ENCODE results near the gene SCUBE2. TPM values are rescaled to one million over a fixed set of nuclear protein-coding genes. Genes with fewer than 3 reads are reported as not detected.

Gene SCUBE2
- total RNA-seq (1.8 TPM in 2 replicates), polyA plus RNA-seq (0.61 and 1.1 TPM in 2 replicates), polyA minus RNA-seq (ENCODE audit: low replicate concordance) (0.12 and 1.2 TPM in 2 replicates)
- polyA plus RNA-seq (2012): 1.2 and 1.4 TPM in 2 replicates

DNA sequence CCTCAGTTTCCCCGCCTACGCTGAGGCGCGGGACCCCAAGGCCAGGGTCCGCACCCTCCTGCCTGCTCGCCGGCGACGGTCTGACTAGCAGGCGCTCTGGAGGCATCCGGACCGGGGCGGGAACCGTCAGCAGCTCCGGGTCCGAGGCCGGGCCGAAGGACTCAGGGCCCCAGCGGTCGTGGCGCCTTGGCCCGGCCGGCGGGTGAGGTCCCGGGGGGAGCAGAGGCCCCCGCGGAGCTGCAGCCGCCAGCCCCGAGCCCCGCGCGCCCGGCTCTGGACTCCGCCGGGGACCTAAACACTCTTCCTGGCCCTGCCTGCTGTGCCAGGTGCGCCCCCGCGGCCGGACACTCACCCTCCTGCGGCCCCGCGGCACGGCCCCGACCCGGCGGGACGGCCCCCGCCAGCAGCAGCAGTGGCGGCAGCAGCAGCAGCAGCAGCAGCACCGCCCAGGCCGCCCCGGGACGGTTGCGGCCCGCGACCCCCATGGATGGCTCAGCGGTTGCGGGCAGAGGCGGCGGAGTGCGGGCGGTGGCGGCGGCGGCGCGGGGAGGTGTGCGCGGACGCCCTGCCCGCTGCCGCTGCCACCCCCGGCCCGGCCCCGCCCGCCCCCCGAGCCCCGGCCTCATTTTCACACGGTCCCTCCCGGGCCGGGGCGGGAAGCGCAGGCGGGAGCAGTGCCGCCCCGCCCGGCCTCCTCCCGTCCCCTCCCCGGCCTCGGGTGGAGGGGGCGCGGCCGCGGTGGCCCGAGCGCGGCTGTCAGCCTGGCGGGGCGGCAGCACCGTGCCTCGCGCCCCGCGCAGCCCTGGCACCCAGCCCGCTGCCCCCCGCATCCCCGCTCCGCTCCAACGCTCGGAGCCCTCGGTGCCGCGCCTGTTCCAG, at the start of gene SCUBE2:
SCUBE2 (minus strand) TSS at position 556 of the 879 bp plus-strand sequence; CDS start at position 485, 71 bp downstream.
- no peak for TF ChIP-seq EZH2 (IDR thresholded peaks at IDR 0.05; ENCODE audit: low read length, missing control alignments)
- TF ChIP-seq, protein P1, sequence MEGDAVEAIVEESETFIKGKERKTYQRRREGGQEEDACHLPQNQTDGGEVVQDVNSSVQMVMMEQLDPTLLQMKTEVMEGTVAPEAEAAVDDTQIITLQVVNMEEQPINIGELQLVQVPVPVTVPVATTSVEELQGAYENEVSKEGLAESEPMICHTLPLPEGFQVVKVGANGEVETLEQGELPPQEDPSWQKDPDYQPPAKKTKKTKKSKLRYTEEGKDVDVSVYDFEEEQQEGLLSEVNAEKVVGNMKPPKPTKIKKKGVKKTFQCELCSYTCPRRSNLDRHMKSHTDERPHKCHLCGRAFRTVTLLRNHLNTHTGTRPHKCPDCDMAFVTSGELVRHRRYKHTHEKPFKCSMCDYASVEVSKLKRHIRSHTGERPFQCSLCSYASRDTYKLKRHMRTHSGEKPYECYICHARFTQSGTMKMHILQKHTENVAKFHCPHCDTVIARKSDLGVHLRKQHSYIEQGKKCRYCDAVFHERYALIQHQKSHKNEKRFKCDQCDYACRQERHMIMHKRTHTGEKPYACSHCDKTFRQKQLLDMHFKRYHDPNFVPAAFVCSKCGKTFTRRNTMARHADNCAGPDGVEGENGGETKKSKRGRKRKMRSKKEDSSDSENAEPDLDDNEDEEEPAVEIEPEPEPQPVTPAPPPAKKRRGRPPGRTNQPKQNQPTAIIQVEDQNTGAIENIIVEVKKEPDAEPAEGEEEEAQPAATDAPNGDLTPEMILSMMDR (conservative IDR thresholded peaks at IDR 0.05 in 1 of 2, IDR thresholded peaks at IDR 0.05 in 1 of 2; ENCODE audit: low read depth in 1 of 2, low read length in 2 of 2): no peak
- H2AFZ ChIP-seq (ENCODE audit: low read length): peak within 1 kb of the TSS; percentile 9
- peak within 1 kb of the TSS; percentile 8 for H3K9ac ChIP-seq (ENCODE audit: insufficient read depth, low read length)
- H3K27me3 ChIP-seq (ENCODE audit: control insufficient read depth, insufficient read depth, low read length): peaks cover 3% of the 10 kb centered on the region
- H3K4me2 ChIP-seq (ENCODE audit: extremely low read depth, insufficient read depth, low read length): peak within 1 kb of the TSS; percentile 88
- H3K4me1 ChIP-seq (ENCODE audit: control insufficient read depth, extremely low read depth, insufficient read depth, low read length): peaks cover 3% of the 10 kb centered on the region
- H4K20me1 ChIP-seq (ENCODE audit: control insufficient read depth, extremely low read depth, insufficient read depth, low read length): no peaks in the 10 kb centered on the region
- peak within 1 kb of the TSS; percentile 32 to 52 (median 34) for H3K4me3 ChIP-seq (replicated peaks in 1 of 4; ENCODE audit: control extremely low read depth in 1 of 4, insufficient read depth in 1 of 4, low read depth in 3 of 4, low read length in 4 of 4)
- DNase-seq (ENCODE audit: low read depth in 2 of 2): no peak
- H3K9me3 ChIP-seq (ENCODE audit: control insufficient read depth, insufficient read depth, low read depth, low read length): no peaks in the 10 kb centered on the region
- no peak within 1 kb of the TSS for H3K27ac ChIP-seq (ENCODE audit: insufficient read depth, low read length)
- H3K79me2 ChIP-seq (ENCODE audit: control insufficient read depth, insufficient read depth, low read length): no peaks in the 10 kb centered on the region
- H3K36me3 ChIP-seq (ENCODE audit: control insufficient read depth, insufficient read depth, low read length): no peaks in the 10 kb centered on the region

DNA sequence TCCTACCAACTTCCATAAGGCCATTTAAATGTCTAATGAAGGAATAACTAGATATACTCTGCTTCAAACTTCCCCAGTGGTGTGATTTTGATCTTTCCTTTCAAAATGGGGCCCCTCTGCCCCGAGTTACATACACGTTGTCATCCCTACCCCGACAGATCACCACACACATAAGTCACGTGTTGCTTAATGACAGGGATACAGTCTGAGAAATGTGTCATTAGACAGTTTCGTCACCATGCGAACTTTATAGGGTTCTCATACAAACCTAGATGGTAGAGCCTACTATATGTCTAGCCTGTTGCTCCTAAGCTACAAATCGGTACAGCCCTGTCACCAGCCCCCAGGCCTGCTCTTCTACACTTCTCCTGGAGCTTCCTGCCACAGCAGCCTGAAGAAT, 49.8 kb upstream of the SCUBE2 start:
- no peaks in the 10 kb centered on the region for H4K20me1 ChIP-seq (ENCODE audit: control insufficient read depth, extremely low read depth, insufficient read depth, low read length)
- no peak overlapping the region for H3K27ac ChIP-seq (ENCODE audit: insufficient read depth, low read length)
- H3K36me3 ChIP-seq (ENCODE audit: control insufficient read depth, insufficient read depth, low read length): peaks cover 20% of the 10 kb centered on the region

More for the DNA sequence above, 49.8 kb upstream of the SCUBE2 start:
- H3K79me2 ChIP-seq (ENCODE audit: control insufficient read depth, insufficient read depth, low read length): no peaks in the 10 kb centered on the region
- peaks cover 6% of the 10 kb centered on the region for H3K4me1 ChIP-seq (ENCODE audit: control insufficient read depth, extremely low read depth, insufficient read depth, low read length)
- TF ChIP-seq EZH2 (IDR thresholded peaks at IDR 0.05; ENCODE audit: low read length, missing control alignments): no peak
- TF ChIP-seq, protein P1 (conservative IDR thresholded peaks at IDR 0.05 in 1 of 2, IDR thresholded peaks at IDR 0.05 in 1 of 2; ENCODE audit: low read depth in 1 of 2, low read length in 2 of 2): no peak
- no peak overlapping the region for H3K4me3 ChIP-seq (replicated peaks in 1 of 4; ENCODE audit: control extremely low read depth in 1 of 4, insufficient read depth in 1 of 4, low read depth in 3 of 4, low read length in 4 of 4)
- H2AFZ ChIP-seq (ENCODE audit: low read length): no peak overlapping the region
- no peak for DNase-seq (ENCODE audit: low read depth in 2 of 2)
- no peak overlapping the region for H3K4me2 ChIP-seq (ENCODE audit: extremely low read depth, insufficient read depth, low read length)
- H3K9ac ChIP-seq (ENCODE audit: insufficient read depth, low read length): no peak overlapping the region
- H3K9me3 ChIP-seq (ENCODE audit: control insufficient read depth, insufficient read depth, low read depth, low read length): no peaks in the 10 kb centered on the region
- no peaks in the 10 kb centered on the region for H3K27me3 ChIP-seq (ENCODE audit: control insufficient read depth, insufficient read depth, low read length)
